Neural progenitor cell (in vitro differentiated cells): ENCODE data around the gene PRCD. TPM values are rescaled to one million over a fixed set of nuclear protein-coding genes. Genes with fewer than 3 reads are reported as not detected.

Experiments used
- DNase-seq: peaks from one replicate; pipeline ENCODE4 v3.0.0-alpha.2; 2016; ENCODE audit warnings: low spot score
- H2AFZ ChIP-seq: fragments of 200-600 bp; sonication (generic); replicated peaks from 2 replicates; pipeline ENCODE4 v1.6.1; 2016; ENCODE audit warnings: antibody characterized with exemption
- H3F3A ChIP-seq: fragments of 200-600 bp; sonication (generic); 2 replicates; pipeline ENCODE4 v1.6.1; 2016; ENCODE audit warnings: antibody characterized with exemption, low read depth
- H3K27ac ChIP-seq: fragments of 200-600 bp; sonication (generic); 2 replicates; pipeline ENCODE4 v1.5.1; 2016; ENCODE audit warnings: mild to moderate bottlenecking
- H3K27me3 ChIP-seq: fragments of 200-600 bp; sonication (generic); 2 replicates; pipeline ENCODE4 v1.6.1; 2016; ENCODE audit warnings: mild to moderate bottlenecking, moderate library complexity
- H3K36me3 ChIP-seq: fragments of 200-600 bp; sonication (generic); 2 replicates; pipeline ENCODE4 v1.5.1; 2016
- H3K4me1 ChIP-seq: fragments of 200-600 bp; sonication (generic); 2 replicates; pipeline ENCODE4 v1.6.1; 2016; ENCODE audit warnings: mixed run types
- H3K4me2 ChIP-seq: fragments of 200-600 bp; sonication (generic); 2 replicates; pipeline ENCODE4 v1.6.1; 2016
- H3K4me3 ChIP-seq: fragments of 200-600 bp; sonication (generic); 2 replicates; pipeline ENCODE4 v1.5.1; 2016
- H3K79me2 ChIP-seq: fragments of 200-600 bp; sonication (generic); 2 replicates; pipeline ENCODE4 v1.6.1; 2016; ENCODE audit warnings: low read depth
- H3K9ac ChIP-seq: fragments of 200-600 bp; sonication (generic); 2 replicates; pipeline ENCODE4 v1.6.1; 2016
- H3K9me3 ChIP-seq: fragments of 200-600 bp; sonication (generic); 2 replicates; pipeline ENCODE4 v1.5.1; 2016; ENCODE audit warnings: low read depth
- H4K20me1 ChIP-seq: fragments of 200-600 bp; sonication (generic); 2 replicates; pipeline ENCODE4 v1.6.1; 2016; ENCODE audit warnings: low read depth
- H3K27ac Mint-ChIP-seq: 3 replicates; pipeline ENCODE4 v1.8.0; 2021; ENCODE audit warnings: mixed read lengths
- H3K27me3 Mint-ChIP-seq: 2 replicates; pipeline ENCODE4 v1.8.0; 2022; ENCODE audit warnings: low read depth, mild to moderate bottlenecking, inconsistent platforms, moderate library complexity, mixed read lengths; ENCODE audit not compliant: insufficient read depth
- H3K36me3 Mint-ChIP-seq: 3 replicates; pipeline ENCODE4 v1.8.0; 2021; ENCODE audit warnings: mixed read lengths
- H3K4me1 Mint-ChIP-seq: 3 replicates; pipeline ENCODE4 v1.8.0; 2021; ENCODE audit warnings: mixed read lengths
- H3K4me3 Mint-ChIP-seq: 3 replicates; pipeline ENCODE4 v1.8.0; 2021; ENCODE audit warnings: mild to moderate bottlenecking, moderate library complexity, mixed read lengths
- H3K9me3 Mint-ChIP-seq: 3 replicates; pipeline ENCODE4 v1.8.0; 2020; ENCODE audit warnings: mixed read lengths
- CTCF ChIP-seq: fragments of 200-600 bp; sonication (generic); IDR thresholded peaks from 2 replicates; pipeline ENCODE4 v1.5.1; 2017; ENCODE audit warnings: antibody characterized with exemption, mild to moderate bottlenecking
- EZH2 ChIP-seq: fragments of 200-600 bp; sonication (generic); IDR thresholded peaks from 2 replicates; pipeline ENCODE4 v1.6.1; 2017; ENCODE audit warnings: antibody characterized with exemption, mild to moderate bottlenecking, moderate library complexity
- EZH2phosphoT487 ChIP-seq: fragments of 200-600 bp; sonication (generic); IDR thresholded peaks from 2 replicates; pipeline ENCODE4 v1.6.1; 2017; ENCODE audit warnings: antibody characterized with exemption
- total RNA-seq: library from RNA; depleted of rRNA; stranded (reverse); fragments of >200 nt; gene quantifications from 2 replicates; pipeline ENCODE4 v1.2.3, GENCODE V29; 2015; ENCODE audit warnings: low replicate concordance

PRCD gene
- total RNA-seq, 1 donor from 2014 or later = not detected

GRCh38 chr17:76547183-76547641 lies 7.4 kb downstream of the PRCD start:
- H3K4me3 ChIP-seq = no peak overlapping the region
- Mint-ChIP-seq H3K36me3 (no peaks in the 10 kb centered on the region), H3K27me3 (peaks cover 6% of the 10 kb centered on the region), H3K4me3 (no peak overlapping the region), H3K4me1 (peaks cover 27% of the 10 kb centered on the region), H3K9me3 (no peaks in the 10 kb centered on the region), H3K27ac (no peak overlapping the region)
- peaks cover 21% of the 10 kb centered on the region for H3K27me3 ChIP-seq
- H2AFZ ChIP-seq = no peak overlapping the region
- H3F3A ChIP-seq = peaks cover 21% of the 10 kb centered on the region
- H3K9ac ChIP-seq = no peak overlapping the region
- H3K9me3 ChIP-seq = no peaks in the 10 kb centered on the region
- no peaks in the 10 kb centered on the region for H3K79me2 ChIP-seq
- TF ChIP-seq CTCF (peak; percentile 75), EZH2 (no peak)
- peak; percentile 86 for DNase-seq
- H3K27ac ChIP-seq = no peak overlapping the region
- no peaks in the 10 kb centered on the region for H4K20me1 ChIP-seq
- H3K4me2 ChIP-seq = no peak overlapping the region
- H3K4me1 ChIP-seq = peaks cover 24% of the 10 kb centered on the region
- no peaks in the 10 kb centered on the region for H3K36me3 ChIP-seq

GRCh38 chr17:76547642-76548202 lies 7.9 kb downstream of the PRCD start:
- no peak overlapping the region for H3K4me2 ChIP-seq

GRCh38 chr17:76548378-76549214 lies 8.8 kb downstream of the PRCD start:
- Histone ChIP-seq H3K4me3 (no peak overlapping the region), H3K36me3 (no peaks in the 10 kb centered on the region), H3F3A (peaks cover 21% of the 10 kb centered on the region), H2AFZ (no peak overlapping the region), H4K20me1 (no peaks in the 10 kb centered on the region), H3K27ac (no peak overlapping the region), H3K79me2 (no peaks in the 10 kb centered on the region), H3K27me3 (peaks cover 21% of the 10 kb centered on the region), H3K4me2 (no peak overlapping the region), H3K4me1 (peaks cover 18% of the 10 kb centered on the region), H3K9me3 (no peaks in the 10 kb centered on the region), H3K9ac (peak overlapping the region; percentile 9)
- H3K4me3 Mint-ChIP-seq = no peak overlapping the region
- no peak for TF ChIP-seq EZH2phosphoT487
- no peak for TF ChIP-seq EZH2
- TF ChIP-seq CTCF = no peak
- peaks cover 16% of the 10 kb centered on the region for H3K4me1 Mint-ChIP-seq
- H3K36me3 Mint-ChIP-seq = no peaks in the 10 kb centered on the region
- no peak for DNase-seq
- peaks cover 6% of the 10 kb centered on the region for H3K27me3 Mint-ChIP-seq
- no peaks in the 10 kb centered on the region for H3K9me3 Mint-ChIP-seq
- no peak overlapping the region for H3K27ac Mint-ChIP-seq

More at GRCh38 chr17:76547642-76548202, 7.9 kb downstream of the PRCD start:
- peaks cover 21% of the 10 kb centered on the region for H3K27me3 ChIP-seq
- no peak for TF ChIP-seq EZH2
- Mint-ChIP-seq H3K27me3 (peaks cover 6% of the 10 kb centered on the region), H3K36me3 (no peaks in the 10 kb centered on the region), H3K4me1 (peaks cover 23% of the 10 kb centered on the region), H3K4me3 (no peak overlapping the region), H3K27ac (no peak overlapping the region), H3K9me3 (no peaks in the 10 kb centered on the region)
- H3K4me1 ChIP-seq = peaks cover 24% of the 10 kb centered on the region
- H3K79me2 ChIP-seq = no peaks in the 10 kb centered on the region
- no peaks in the 10 kb centered on the region for H3K36me3 ChIP-seq
- no peak for DNase-seq
- no peak overlapping the region for H3K27ac ChIP-seq
- no peak overlapping the region for H3K4me3 ChIP-seq
- H4K20me1 ChIP-seq = no peaks in the 10 kb centered on the region
- peaks cover 21% of the 10 kb centered on the region for H3F3A ChIP-seq
- no peak overlapping the region for H3K9ac ChIP-seq
- no peaks in the 10 kb centered on the region for H3K9me3 ChIP-seq
- no peak overlapping the region for H2AFZ ChIP-seq

- H3K79me2 ChIP-seq = no peaks in the 10 kb centered on the region
These were observed 9.3 kb downstream of the PRCD start for GRCh38 chr17:76549215-76549518.

More at GRCh38 chr17:76549215-76549518, 9.3 kb downstream of the PRCD start:
- peaks cover 4% of the 10 kb centered on the region for H3K27me3 Mint-ChIP-seq
- H3K27ac ChIP-seq = no peak overlapping the region
- H3K27me3 ChIP-seq = peaks cover 16% of the 10 kb centered on the region
- H3K9me3 Mint-ChIP-seq = no peaks in the 10 kb centered on the region
- no peak overlapping the region for H3K4me2 ChIP-seq
- H3K9me3 ChIP-seq = no peaks in the 10 kb centered on the region
- no peaks in the 10 kb centered on the region for H4K20me1 ChIP-seq
- no peak overlapping the region for H3K9ac ChIP-seq
- no peak for DNase-seq
- H3F3A ChIP-seq = peaks cover 15% of the 10 kb centered on the region
- no peak for TF ChIP-seq EZH2
- no peak for TF ChIP-seq EZH2phosphoT487
- TF ChIP-seq CTCF = no peak
- H3K4me3 Mint-ChIP-seq = no peak overlapping the region
- no peak overlapping the region for H3K27ac Mint-ChIP-seq
- no peak overlapping the region for H3K4me3 ChIP-seq
- H3K36me3 Mint-ChIP-seq = no peaks in the 10 kb centered on the region
- H3K4me1 ChIP-seq = peaks cover 12% of the 10 kb centered on the region
- H2AFZ ChIP-seq = no peak overlapping the region
- H3K4me1 Mint-ChIP-seq = peaks cover 10% of the 10 kb centered on the region
- H3K36me3 ChIP-seq = no peaks in the 10 kb centered on the region
